ENCODE data around the gene ZDHHC19.

DNA sequence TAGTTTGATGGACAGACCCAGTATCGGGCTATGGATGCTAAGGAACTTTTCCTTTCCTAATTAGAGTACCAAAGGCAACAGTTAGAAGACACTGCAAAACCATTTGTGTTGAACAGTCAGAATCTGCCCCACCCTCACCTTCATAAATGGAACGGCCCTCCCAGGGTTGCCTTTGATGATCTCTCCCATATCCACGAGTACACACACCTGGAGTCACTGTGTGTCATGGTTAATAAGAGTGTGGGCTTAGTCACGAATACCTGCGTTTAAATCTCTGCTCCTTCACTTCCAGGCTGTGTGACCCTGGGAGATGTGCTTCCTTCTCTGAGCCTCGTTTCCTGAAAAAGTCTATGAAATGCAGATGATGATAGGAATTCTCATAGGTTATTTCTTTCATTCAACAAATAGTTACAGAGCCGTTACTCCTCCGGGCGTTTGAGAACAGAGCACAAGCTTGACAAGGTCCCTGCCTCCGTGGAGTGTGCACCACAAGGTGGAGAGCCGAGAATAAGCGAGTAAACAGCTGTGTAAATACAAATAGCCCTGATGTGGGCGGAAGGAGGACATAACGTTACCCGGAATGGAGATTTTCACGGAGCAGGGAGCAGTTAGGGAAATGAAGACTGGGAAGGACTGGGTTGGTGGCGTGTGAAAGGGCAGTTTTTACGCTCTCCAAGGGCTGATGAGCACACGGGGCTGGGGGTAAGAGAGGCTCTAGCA is 11.8 kb upstream of the ZDHHC19 start:
- TF ChIP-seq, protein P1, sequence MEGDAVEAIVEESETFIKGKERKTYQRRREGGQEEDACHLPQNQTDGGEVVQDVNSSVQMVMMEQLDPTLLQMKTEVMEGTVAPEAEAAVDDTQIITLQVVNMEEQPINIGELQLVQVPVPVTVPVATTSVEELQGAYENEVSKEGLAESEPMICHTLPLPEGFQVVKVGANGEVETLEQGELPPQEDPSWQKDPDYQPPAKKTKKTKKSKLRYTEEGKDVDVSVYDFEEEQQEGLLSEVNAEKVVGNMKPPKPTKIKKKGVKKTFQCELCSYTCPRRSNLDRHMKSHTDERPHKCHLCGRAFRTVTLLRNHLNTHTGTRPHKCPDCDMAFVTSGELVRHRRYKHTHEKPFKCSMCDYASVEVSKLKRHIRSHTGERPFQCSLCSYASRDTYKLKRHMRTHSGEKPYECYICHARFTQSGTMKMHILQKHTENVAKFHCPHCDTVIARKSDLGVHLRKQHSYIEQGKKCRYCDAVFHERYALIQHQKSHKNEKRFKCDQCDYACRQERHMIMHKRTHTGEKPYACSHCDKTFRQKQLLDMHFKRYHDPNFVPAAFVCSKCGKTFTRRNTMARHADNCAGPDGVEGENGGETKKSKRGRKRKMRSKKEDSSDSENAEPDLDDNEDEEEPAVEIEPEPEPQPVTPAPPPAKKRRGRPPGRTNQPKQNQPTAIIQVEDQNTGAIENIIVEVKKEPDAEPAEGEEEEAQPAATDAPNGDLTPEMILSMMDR (IDR thresholded peaks at IDR 0.05), result no peak
- no peak for TF ChIP-seq POLR2A (IDR thresholded peaks at IDR 0.05)
- TF ChIP-seq POLR2AphosphoS5 (IDR thresholded peaks at IDR 0.05), result no peak
- TF ChIP-seq EP300 (IDR thresholded peaks at IDR 0.05), result no peak

Data from upper lobe of left lung (tissue), 4 donors.